ENCODE results near the gene DDX24.

Gene DDX24

DNA sequence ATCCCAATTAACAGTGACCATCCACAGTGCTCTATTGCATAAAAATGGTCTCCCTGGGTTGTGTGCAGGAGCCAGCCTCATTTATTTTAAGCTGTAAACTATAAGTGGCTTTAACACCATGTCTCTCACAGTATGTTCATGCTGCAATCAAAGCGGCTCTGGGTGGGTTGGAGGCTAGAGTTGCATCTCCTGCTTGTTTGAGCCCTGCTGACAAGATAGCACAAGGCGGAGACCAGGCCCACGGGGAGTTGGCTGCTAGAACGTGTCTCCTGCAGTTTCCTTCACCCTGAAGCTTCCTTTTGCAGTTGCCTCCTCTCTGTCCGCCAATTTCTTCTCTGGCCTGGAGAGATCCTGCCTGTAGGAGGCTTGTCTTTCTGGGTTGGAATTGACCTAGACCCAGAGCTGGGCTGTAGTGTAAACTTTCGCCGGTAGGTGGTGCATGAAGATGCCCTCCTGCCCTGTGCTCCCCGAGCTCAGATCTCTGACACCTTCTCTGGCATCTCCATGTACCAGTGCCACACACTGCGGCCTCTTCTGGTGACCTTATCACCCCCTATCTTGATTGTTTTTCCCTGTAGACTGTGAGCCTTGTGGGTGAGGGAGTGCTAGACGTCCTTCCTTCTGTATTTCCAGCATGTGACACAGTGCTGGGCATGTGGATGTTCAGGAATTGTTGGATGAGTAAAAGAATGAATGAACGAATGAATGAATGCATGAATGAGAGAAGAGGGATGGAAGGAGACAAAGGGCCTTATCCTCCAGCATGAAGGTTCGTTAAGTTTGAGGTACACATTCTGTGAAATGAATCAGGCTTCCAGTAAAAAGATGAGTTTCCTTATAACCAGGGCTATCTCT is 44.5 kb downstream of the DDX24 start:
- no peak for DNase-seq (ENCODE audit: low read depth)
- TF ChIP-seq, protein P1, sequence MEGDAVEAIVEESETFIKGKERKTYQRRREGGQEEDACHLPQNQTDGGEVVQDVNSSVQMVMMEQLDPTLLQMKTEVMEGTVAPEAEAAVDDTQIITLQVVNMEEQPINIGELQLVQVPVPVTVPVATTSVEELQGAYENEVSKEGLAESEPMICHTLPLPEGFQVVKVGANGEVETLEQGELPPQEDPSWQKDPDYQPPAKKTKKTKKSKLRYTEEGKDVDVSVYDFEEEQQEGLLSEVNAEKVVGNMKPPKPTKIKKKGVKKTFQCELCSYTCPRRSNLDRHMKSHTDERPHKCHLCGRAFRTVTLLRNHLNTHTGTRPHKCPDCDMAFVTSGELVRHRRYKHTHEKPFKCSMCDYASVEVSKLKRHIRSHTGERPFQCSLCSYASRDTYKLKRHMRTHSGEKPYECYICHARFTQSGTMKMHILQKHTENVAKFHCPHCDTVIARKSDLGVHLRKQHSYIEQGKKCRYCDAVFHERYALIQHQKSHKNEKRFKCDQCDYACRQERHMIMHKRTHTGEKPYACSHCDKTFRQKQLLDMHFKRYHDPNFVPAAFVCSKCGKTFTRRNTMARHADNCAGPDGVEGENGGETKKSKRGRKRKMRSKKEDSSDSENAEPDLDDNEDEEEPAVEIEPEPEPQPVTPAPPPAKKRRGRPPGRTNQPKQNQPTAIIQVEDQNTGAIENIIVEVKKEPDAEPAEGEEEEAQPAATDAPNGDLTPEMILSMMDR (IDR thresholded peaks at IDR 0.05; ENCODE audit: control insufficient read depth, extremely low read depth, insufficient read depth) = peak; percentile 80
- H3K4me3 ChIP-seq (ENCODE audit: low read depth, low read length) = no peak overlapping the region

DNA sequence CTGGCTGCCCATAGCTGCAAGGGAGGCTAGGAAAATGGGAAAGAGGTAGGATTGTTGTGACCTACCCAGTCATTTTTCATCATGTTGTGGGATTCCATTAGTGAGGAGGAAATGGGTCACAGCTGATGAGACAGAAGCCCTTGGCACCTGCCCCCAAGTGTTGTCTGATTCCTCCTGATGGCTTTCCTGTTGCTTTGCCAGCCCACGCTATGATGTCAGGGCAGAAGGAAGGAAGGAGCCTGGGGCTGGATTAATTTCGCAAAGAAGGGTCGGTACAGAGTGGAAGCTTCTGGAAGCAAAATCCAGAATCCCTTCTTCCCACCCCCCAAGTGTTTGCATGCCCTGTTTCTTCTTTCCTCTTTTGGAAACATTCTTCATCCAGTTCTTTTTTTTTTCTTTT is 46.1 kb downstream of the DDX24 start:
- H3K4me3 ChIP-seq (ENCODE audit: low read depth, low read length) = no peak overlapping the region
- DNase-seq (ENCODE audit: low read depth) = no peak
- TF ChIP-seq, protein P1 (IDR thresholded peaks at IDR 0.05; ENCODE audit: control insufficient read depth, extremely low read depth, insufficient read depth) = no peak

DNA sequence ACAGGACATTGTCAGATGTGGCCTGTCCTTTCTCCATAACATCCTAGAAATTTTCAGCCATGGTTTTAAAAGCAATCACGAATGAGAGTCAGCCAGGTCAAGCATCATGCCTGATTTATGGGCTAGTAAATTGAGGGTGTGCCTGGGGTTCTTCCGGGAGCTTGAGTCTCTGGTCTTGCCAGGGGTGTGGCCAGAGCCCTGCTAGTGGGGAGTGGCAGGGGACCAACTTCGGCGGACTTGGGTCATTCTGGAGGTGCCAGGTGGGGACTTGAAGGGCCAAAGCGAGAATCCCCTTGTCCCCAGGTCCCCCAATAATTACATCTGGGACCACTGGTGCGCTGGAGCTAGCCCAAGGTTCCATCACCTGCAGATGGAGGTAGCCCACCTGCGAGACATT is 49.1 kb downstream of the DDX24 start:
- H3K4me3 ChIP-seq (ENCODE audit: low read depth, low read length) = no peak overlapping the region
- no peak for DNase-seq (ENCODE audit: low read depth)
- TF ChIP-seq, protein P1 (IDR thresholded peaks at IDR 0.05; ENCODE audit: control insufficient read depth, extremely low read depth, insufficient read depth) = no peak

DNA sequence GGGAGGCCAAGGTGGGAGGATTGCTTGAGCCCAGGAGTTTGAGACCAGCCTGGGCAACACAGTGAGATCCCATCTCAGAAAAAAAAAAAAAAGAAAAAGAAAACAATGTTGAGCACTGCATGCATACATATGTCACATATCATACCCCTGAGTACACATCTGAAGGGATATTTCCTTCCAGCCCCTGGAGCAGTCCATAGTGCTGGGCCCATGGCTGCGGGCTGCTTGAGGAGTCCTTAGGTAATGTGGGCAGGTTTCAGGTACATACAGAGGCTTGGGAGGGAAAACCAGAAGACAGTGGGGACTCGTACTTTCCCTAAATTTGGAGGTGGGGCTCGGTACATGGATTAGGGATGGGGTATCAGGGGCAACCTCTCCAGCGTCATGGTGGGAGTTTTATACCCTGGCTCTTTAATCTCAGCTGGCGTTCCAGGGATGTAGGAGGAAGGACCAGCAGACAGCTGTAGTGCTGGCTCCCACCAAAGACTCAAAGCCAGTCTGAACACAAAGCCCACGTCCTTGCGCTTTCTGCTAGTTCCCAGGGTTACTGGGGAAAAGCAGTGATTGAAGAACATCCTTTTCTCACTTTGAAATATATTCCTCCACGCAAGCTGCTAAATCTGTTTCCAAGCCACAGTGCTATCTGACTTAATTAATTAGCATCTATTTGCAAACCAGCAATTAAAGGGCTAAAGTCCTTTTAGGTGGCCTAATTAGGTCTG is 49.7 kb downstream of the DDX24 start:
- TF ChIP-seq, protein P1 (IDR thresholded peaks at IDR 0.05; ENCODE audit: control insufficient read depth, extremely low read depth, insufficient read depth) = no peak
- no peak for DNase-seq (ENCODE audit: low read depth)
- H3K4me3 ChIP-seq (ENCODE audit: low read depth, low read length) = no peak overlapping the region

DNA sequence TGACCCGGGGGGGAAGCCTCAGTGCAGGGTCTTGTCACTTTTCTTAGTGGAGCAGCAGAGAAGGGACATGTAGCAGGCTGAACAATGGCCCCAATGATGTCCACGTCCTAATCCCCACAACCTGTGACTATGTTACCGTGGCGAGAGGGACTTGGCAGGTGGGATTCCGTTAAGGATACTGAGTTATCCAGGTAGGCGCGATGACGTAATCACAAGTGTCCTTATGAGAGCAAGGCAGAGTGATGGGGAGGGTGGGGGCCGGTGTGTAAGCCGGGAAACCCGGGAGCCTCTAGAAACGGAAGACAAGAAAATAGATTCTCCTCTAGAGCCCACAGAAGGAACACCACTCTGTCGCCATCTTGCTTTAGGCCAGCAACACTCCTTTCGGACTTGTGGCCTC is 50.4 kb downstream of the DDX24 start:
- TF ChIP-seq, protein P1 (IDR thresholded peaks at IDR 0.05; ENCODE audit: control insufficient read depth, extremely low read depth, insufficient read depth) = no peak
- no peak overlapping the region for H3K4me3 ChIP-seq (ENCODE audit: low read depth, low read length)
- no peak for DNase-seq (ENCODE audit: low read depth)

DNA sequence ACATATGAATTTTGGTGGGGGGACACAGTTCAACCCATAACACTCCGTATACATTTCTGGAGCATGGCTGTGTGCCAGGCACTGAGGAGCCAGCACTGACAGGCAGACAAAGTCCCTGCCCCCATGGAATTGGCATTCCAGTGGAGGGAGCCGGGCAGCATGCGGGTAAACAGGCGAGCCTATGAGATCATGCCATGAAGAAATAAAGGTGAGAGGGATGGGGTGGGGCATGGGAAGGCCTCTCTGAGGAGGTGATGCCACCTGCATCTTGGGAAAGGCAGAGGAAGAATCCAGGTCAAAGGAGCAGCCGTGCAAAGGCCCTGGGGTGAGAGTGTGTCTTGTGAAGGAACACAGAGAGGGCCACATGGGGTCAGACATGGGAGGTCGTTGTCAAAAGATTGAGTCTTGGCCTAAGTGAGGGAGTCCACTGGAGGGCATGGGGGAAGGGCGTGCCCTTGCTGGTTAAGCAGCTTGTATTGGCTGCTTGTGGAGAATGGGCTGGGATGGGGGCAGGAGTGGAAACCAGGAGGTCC is 51.3 kb downstream of the DDX24 start:
- no peak overlapping the region for H3K4me3 ChIP-seq (ENCODE audit: low read depth, low read length)
- no peak for DNase-seq (ENCODE audit: low read depth)
- TF ChIP-seq, protein P1 (IDR thresholded peaks at IDR 0.05; ENCODE audit: control insufficient read depth, extremely low read depth, insufficient read depth) = no peak

Measured in LNCaP clone FGC (cell line).